ENCODE data around the gene RNF141.

- TF ChIP-seq ZBTB11 (tag by site-specific recombination; conservative IDR thresholded peaks at IDR 0.05; ENCODE audit: low read depth) = no peak
- TF ChIP-seq CTCF (tag by site-specific recombination; IDR thresholded peaks at IDR 0.05) = no peak
- no peak for TF ChIP-seq YY1 (tag by site-specific recombination; IDR thresholded peaks at IDR 0.05)
- TF ChIP-seq ZNF335 (tag by site-specific recombination; conservative IDR thresholded peaks at IDR 0.05) = no peak
- TF ChIP-seq ZNF621 (tag by site-specific recombination; IDR thresholded peaks at IDR 0.05) = no peak
- no peak for TF ChIP-seq ZNF747 (tag by site-specific recombination; IDR thresholded peaks at IDR 0.05)
Observed at GRCh38 chr11:10564696-10565318, 23.8 kb upstream of the RNF141 start.
